Transverse colon (tissue), 3 donors: ENCODE data around the gene SACM1L.

Experiments
- CTCF ChIP-seq, 5 experiments: fragments of 200-600 bp in 3 of 5; fragments of 450-650 bp in 2 of 5; sonication (generic) in 3 of 5; IDR thresholded peaks; 1 replicate in 2 of 5; 2 replicates in 3 of 5; pipeline ENCODE4 v1.5.1; 2016 to 2017; ENCODE audit warnings: antibody characterized with exemption in 5 of 5, inconsistent platforms in 3 of 5, mild to moderate bottlenecking in 2 of 5, moderate library complexity in 1 of 5
- POLR2A ChIP-seq: fragments of 450-650 bp; IDR thresholded peaks from one replicate; pipeline ENCODE4 v1.6.1; 2016; ENCODE audit warnings: antibody characterized with exemption, mild to moderate bottlenecking, moderate library complexity

GRCh38 chr3:45719655-45720487 lies 30.7 kb downstream of the SACM1L start:
- TF ChIP-seq CTCF (IDR thresholded peaks at IDR 0.05) (no peak), POLR2A (no peak)
